NT2/D1 (cell line): Measurements from ENCODE around the gene MLXIP.

Source experiments
- SUZ12 ChIP-seq: IDR thresholded peaks from 2 replicates; pipeline ENCODE4 v1.6.1; 2011; ENCODE audit not compliant: insufficient read length, insufficient read depth; ENCODE audit errors: extremely low read depth
- YY1 ChIP-seq: IDR thresholded peaks from 2 replicates; pipeline ENCODE4 v1.6.1; 2011; ENCODE audit not compliant: insufficient read length, insufficient read depth
- ZNF274 ChIP-seq: IDR thresholded peaks from 2 replicates; pipeline ENCODE4 v1.6.1; 2011; ENCODE audit warnings: mild to moderate bottlenecking, low read depth, low read length

GRCh38 chr12:122078141-122079032, at the start of gene MLXIP:
- no peak for TF ChIP-seq YY1
- TF ChIP-seq SUZ12 = no peak
- no peak for TF ChIP-seq ZNF274
